Breast epithelium (tissue), 3 donors: ENCODE results near the gene HOXA5.

ENCODE experiments used
- POLR2A ChIP-seq: fragments of 450-650 bp; IDR thresholded peaks from one replicate; pipeline ENCODE4 v1.6.1; 2016; ENCODE audit warnings: antibody characterized with exemption, mild to moderate bottlenecking, moderate library complexity
- TF ChIP-seq, protein P1 (sequence below), 3 donors: fragments of 450-650 bp; IDR thresholded peaks; one replicate each; pipeline ENCODE4 v1.5.1; 2016 to 2017; ENCODE audit warnings: antibody characterized with exemption in 3 of 3, mild to moderate bottlenecking in 3 of 3, moderate library complexity in 3 of 3

DNA sequence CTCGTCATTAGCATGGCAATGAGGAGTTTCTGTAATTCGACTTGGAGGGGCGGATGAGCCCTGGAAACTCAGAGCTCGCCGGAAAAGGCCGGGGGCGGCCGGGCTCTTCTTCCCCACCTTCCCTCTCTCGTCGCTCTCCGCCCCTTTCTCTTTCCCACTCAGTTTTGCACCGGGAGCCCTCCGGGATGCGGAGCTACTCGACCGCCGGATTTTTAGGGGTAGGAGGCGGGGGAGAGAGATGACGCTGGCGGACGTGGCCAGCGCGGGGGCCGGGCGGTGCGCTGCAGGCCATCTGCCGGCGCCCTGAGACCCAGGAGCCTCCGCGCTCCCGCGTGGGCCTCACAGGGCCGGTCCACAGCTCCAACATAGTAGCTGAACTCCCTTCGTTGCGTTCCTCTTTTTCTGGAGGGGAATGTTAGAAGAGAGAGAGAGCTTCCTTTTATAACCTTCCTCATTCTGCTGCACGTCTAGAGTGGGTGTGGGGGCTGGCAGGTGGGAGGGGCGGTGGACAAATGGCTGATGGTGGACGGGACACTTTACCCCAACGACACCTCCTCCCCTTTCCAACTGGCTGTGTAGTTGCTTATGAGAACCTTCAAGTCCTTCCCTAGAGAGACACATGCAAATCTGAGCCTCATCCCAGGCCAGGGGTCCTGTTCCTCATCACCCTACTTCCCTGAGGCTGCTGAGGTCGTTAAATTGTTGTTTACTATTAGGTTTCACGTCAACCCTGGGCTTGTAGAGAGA lies 46.5 kb downstream of the HOXA5 start:
- TF ChIP-seq, protein P1, sequence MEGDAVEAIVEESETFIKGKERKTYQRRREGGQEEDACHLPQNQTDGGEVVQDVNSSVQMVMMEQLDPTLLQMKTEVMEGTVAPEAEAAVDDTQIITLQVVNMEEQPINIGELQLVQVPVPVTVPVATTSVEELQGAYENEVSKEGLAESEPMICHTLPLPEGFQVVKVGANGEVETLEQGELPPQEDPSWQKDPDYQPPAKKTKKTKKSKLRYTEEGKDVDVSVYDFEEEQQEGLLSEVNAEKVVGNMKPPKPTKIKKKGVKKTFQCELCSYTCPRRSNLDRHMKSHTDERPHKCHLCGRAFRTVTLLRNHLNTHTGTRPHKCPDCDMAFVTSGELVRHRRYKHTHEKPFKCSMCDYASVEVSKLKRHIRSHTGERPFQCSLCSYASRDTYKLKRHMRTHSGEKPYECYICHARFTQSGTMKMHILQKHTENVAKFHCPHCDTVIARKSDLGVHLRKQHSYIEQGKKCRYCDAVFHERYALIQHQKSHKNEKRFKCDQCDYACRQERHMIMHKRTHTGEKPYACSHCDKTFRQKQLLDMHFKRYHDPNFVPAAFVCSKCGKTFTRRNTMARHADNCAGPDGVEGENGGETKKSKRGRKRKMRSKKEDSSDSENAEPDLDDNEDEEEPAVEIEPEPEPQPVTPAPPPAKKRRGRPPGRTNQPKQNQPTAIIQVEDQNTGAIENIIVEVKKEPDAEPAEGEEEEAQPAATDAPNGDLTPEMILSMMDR (IDR thresholded peaks at IDR 0.05), result no peak
- TF ChIP-seq POLR2A, result no peak
